ENCODE data around the gene JUNB. TPM values are rescaled to one million over a fixed set of nuclear protein-coding genes. Genes with fewer than 3 reads are reported as not detected.
A peak's percentile ranks its signal among the peaks of the same experiment; 100 is the strongest.

Gene JUNB
- total and polyA plus RNA-seq, 2 of the 13 experiments (the other 11 are each of a cell fraction or from before 2014, with no cell fraction given) = 7.7 to 8.2 TPM

DNA sequence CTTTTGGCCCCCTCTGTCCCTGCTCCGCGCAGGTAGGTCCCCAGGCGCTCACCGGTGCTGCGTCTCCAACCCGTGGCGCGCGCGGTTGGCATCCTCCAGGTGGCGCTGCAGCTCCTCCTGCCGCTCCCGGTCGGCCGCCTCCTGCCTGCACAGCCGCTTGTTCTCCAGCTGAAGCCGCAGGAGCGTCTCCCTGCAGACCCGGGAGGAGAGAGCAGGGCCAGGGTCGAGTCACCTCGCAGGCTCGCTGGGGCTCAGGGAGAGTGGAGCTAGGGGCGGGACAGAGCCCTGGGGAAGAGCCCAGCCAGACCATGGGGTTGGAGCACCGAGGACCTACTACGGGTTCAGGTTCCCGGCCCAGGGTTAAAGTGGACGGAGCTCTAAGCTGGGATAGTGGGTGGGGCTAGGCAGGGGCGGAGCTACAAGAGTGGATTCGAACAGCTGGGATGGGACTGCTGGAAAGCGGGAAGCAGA is 25.2 kb upstream of the JUNB start (continued):
- no peak for TF ChIP-seq GPBP1L1 (CRISPR knock-in tag; IDR thresholded peaks at IDR 0.05)
- TF ChIP-seq ZNF563 (CRISPR knock-in tag; IDR thresholded peaks at IDR 0.05) = no peak; the same call in 1 of the 2 replicates
- no peak for TF ChIP-seq BRCA1 (CRISPR knock-in tag; IDR thresholded peaks at IDR 0.05)
- TF ChIP-seq GMEB2 (CRISPR knock-in tag; IDR thresholded peaks at IDR 0.05; ENCODE audit: low read depth) = no peak
- no peak; the same call in 1 of the 2 replicates for TF ChIP-seq MEIS2 (CRISPR knock-in tag; IDR thresholded peaks at IDR 0.05)
- TF ChIP-seq, protein P1, sequence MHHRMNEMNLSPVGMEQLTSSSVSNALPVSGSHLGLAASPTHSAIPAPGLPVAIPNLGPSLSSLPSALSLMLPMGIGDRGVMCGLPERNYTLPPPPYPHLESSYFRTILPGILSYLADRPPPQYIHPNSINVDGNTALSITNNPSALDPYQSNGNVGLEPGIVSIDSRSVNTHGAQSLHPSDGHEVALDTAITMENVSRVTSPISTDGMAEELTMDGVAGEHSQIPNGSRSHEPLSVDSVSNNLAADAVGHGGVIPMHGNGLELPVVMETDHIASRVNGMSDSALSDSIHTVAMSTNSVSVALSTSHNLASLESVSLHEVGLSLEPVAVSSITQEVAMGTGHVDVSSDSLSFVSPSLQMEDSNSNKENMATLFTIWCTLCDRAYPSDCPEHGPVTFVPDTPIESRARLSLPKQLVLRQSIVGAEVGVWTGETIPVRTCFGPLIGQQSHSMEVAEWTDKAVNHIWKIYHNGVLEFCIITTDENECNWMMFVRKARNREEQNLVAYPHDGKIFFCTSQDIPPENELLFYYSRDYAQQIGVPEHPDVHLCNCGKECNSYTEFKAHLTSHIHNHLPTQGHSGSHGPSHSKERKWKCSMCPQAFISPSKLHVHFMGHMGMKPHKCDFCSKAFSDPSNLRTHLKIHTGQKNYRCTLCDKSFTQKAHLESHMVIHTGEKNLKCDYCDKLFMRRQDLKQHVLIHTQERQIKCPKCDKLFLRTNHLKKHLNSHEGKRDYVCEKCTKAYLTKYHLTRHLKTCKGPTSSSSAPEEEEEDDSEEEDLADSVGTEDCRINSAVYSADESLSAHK (CRISPR knock-in tag; IDR thresholded peaks at IDR 0.05; ENCODE audit: borderline replicate concordance) = no peak
- TF ChIP-seq TCF12 (IDR thresholded peaks at IDR 0.05) = no peak
- no peak for TF ChIP-seq TCF12 (CRISPR knock-in tag; IDR thresholded peaks at IDR 0.05)
- no peak for TF ChIP-seq PAX8 (CRISPR knock-in tag; IDR thresholded peaks at IDR 0.05; ENCODE audit: borderline replicate concordance)
- no peak for TF ChIP-seq MAF1 (CRISPR knock-in tag; IDR thresholded peaks at IDR 0.05; ENCODE audit: borderline replicate concordance)
- no peak for TF ChIP-seq EEA1 (CRISPR knock-in tag; IDR thresholded peaks at IDR 0.05; ENCODE audit: borderline replicate concordance)
- TF ChIP-seq ZKSCAN1 (IDR thresholded peaks at IDR 0.05; ENCODE audit: low read length) = peak; percentile 77
- no peak for TF ChIP-seq ZNF782 (CRISPR knock-in tag; IDR thresholded peaks at IDR 0.05; ENCODE audit: borderline replicate concordance)
- TF ChIP-seq ARNT (IDR thresholded peaks at IDR 0.05) = no peak
- no peak for TF ChIP-seq ZSCAN5A (CRISPR knock-in tag; IDR thresholded peaks at IDR 0.05; ENCODE audit: borderline replicate concordance)
- TF ChIP-seq MBNL3 (CRISPR knock-in tag; conservative IDR thresholded peaks at IDR 0.05) = no peak
- TF ChIP-seq SALL1 (CRISPR knock-in tag; IDR thresholded peaks at IDR 0.05) = peak; percentile 71
- no peak for TF ChIP-seq ZNF121 (CRISPR knock-in tag; IDR thresholded peaks at IDR 0.05)
- TF ChIP-seq, protein P2, sequence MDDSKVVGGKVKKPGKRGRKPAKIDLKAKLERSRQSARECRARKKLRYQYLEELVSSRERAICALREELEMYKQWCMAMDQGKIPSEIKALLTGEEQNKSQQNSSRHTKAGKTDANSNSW (CRISPR knock-in tag; IDR thresholded peaks at IDR 0.05; ENCODE audit: borderline replicate concordance) = no peak
- no peak for TF ChIP-seq RAD51 (IDR thresholded peaks at IDR 0.05; ENCODE audit: borderline replicate concordance)
- TF ChIP-seq POLR2AphosphoS5 (IDR thresholded peaks at IDR 0.05; ENCODE audit: low read depth, low read length) = no peak
- peak; percentile 58 for TF ChIP-seq JARID2 (CRISPR knock-in tag; IDR thresholded peaks at IDR 0.05; ENCODE audit: insufficient replicate concordance)
- TF ChIP-seq TARDBP (CRISPR knock-in tag; IDR thresholded peaks at IDR 0.05) = no peak; the same call in 1 of the 2 replicates
- peak; percentile 50 for TF ChIP-seq TEAD3 (CRISPR knock-in tag; optimal IDR thresholded peaks at IDR 0.05; ENCODE audit: borderline replicate concordance)
- TF ChIP-seq CHCHD3 (CRISPR knock-in tag; IDR thresholded peaks at IDR 0.05) = no peak

All from HepG2 (cell line).